HG02642 (cell line): ENCODE data around the gene AMDHD2.
A peak's percentile ranks its signal among the peaks of the same experiment; 100 is the strongest.
"Not testable (repeated sequence)": the region's sequence is repeated elsewhere in the genome, so short reads cannot be mapped to it uniquely, and the experiment has no call there.

Experiments used
- ATAC-seq: cut with Tn5 transposase; IDR thresholded peaks from one replicate; pipeline ENCODE4 v1.9.1; 2021; ENCODE audit warnings: mild to moderate bottlenecking; ENCODE audit not compliant: unreplicated experiment, poor library complexity

The AMDHD2 gene

DNA sequence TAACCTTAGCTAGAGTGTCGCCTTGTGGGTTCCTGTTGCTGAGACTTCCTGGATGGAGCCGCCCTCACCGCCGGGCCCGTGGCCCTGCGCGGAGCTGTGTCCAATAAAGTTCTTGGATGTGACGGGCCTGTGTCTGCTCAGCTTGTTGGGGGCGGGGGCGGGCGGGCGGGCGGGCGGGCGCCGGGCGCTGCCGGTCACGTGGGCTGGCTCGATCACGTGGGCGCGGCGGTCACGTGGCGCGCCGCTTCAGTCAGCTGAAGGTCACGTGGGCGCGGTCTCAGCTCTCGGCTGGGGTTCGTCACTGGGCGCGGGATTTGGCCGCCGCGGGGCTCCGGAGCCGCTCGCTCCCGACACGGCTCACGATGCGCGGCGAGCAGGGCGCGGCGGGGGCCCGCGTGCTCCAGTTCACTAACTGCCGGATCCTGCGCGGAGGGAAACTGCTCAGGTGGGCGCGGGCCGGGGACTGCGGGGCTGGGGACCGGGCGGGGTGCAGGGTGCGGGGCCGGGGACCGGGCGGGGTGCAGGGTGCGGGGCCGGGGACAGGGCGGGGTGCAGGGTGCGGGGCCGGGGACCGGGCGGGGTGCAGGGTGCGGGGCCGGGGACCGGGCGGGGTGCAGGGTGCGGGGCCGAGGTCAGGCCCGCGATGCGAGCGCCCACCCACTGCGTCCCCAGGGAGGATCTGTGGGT lies at the start of gene AMDHD2:
Gene AMDHD2 (plus strand): TSS at position 275 of the 687 bp plus-strand sequence. CDS start 88 bp downstream, at position 363.
- peak; percentile 59 for ATAC-seq

GRCh38 chr16:2470603-2471015 lies 49.6 kb upstream of the AMDHD2 start:
- ATAC-seq: no peak

DNA sequence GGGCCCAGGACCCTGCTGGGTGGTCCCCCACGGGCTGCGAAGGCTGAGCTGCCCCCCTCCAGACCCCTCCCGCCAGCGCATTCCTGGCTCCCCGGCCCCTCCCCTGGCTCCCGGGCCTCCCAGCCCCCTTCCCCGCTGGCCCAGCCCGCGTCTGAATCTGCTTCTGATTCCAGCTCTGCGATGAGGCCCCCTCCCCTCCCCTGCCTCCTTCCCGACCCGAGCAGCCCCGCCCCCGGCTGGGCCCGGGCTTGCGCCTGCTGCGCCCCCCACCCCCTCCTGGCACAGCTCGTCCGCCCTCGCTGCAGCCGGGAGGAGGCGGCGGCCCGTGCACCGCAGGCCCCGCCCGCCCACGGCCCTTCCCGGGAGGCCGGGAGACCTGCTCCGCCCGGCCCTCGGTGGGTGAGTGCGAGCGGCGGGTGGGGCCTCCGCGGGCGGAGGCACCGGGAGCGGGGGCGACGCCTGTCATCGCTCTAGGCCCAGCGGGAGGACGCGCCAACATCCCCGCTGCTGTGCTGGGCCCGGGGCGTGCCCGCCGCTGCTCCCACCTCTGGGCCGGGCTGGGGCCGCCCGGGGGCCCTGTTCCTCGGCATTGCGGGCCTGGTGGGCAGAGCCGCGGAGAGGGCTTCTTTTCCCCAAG lies 49.0 kb upstream of the AMDHD2 start, which contains the start of gene NTN3:
Gene NTN3 (plus strand): TSS at position 282 of the 637 bp plus-strand sequence. CDS start 405 bp downstream, outside the sequence.
- no peak for ATAC-seq

- ATAC-seq: no peak
Observed at GRCh38 chr16:2471653-2472487, 48.3 kb upstream of the AMDHD2 start.

- ATAC-seq: no peak
Observed at GRCh38 chr16:2472488-2472864, 47.7 kb upstream of the AMDHD2 start.

- no peak for ATAC-seq
Observed at GRCh38 chr16:2472885-2473445, 47.2 kb upstream of the AMDHD2 start.

- ATAC-seq: no peak
Observed at GRCh38 chr16:2473446-2473926, 46.7 kb upstream of the AMDHD2 start.

GRCh38 chr16:2473999-2474876 lies 45.9 kb upstream of the AMDHD2 start:
- peak; percentile 32 for ATAC-seq

DNA sequence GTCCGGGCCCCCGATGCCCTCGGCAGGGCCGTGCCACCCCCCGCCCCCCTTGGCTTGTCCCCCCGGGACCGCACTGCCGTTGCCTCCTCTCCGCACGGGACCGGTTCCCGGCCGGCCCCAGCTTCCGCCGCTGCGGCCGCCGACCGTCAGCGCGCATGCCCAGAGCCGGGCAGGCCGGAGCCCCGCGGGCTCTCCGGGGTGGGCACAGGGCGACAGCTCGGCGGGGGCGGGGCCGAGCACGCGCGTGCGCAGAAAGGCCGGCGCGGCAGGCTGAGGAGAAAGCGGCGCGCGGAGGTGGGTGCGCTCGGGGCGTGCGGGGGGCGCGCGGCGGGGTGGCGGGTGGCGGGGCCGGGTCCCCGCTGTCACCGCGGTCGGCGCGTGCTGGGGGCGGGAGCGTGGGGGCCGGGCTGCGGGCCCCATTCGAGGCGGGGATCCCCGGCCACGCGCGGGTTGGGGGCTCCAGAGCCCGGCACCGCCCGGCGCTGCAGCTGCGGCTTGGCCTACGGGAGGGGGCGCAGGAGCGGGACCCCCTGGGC lies 45.2 kb upstream of the AMDHD2 start, which contains the start of gene TBC1D24:
Gene TBC1D24 (plus strand): TSS at position 251 of the 536 bp plus-strand sequence. CDS start 21,022 bp downstream, outside the sequence.
- ATAC-seq: peak; percentile 71

DNA sequence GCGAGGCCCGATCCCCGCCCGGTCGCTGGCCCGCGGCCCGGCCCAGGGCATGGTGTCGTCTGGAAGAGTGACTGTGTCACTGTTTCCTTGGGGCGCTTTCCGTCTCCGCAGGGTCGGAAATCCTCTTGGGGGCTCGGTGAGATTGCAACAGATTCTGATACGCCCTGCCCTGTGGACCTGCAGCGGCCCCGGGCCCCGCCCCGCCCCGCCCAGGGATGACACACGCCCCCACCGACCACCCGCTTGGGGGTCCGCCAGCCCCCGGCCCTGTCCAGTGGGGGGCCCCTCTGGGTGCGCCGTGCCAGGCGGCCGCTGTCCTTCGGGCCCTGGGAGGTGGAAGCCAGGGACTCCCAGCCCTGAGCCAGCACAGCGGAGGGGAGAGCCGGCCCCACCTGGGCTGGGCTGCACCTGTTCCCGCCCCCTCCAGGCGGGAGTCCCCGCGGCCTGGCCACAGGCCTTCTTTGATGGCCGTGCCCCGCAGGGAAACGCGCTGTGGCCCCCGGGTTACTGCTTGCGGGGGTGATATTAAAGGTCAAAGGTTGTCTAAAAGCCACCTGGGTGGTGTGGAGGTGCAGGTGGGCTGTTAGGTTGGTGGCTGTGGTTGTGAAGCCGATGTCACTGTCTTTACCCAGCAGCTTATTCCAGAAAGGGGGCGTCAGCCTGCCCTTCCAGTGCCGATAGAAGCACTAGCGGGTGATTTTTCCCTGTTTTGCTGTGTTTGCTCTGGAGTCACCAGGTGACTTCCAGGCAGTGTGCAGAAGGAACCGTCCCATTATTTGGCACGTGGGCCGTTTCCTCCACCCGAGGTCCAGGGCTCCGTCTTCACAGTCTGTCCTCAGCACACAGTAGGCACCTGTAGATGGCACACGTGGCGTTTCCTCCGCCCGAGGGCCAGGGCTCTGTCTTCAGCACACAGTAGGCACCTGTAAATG lies 44.5 kb upstream of the AMDHD2 start:
- peak; percentile 7 for ATAC-seq

GRCh38 chr16:2476345-2476720 lies 43.8 kb upstream of the AMDHD2 start:
- ATAC-seq: no peak

- no peak for ATAC-seq
Observed at GRCh38 chr16:2476741-2477140, 43.4 kb upstream of the AMDHD2 start.

GRCh38 chr16:2477327-2477726 lies 42.8 kb upstream of the AMDHD2 start:
- ATAC-seq: no peak

- no peak for ATAC-seq
Observed at GRCh38 chr16:2478279-2478678, 41.9 kb upstream of the AMDHD2 start.

- ATAC-seq: not testable (repeated sequence)
Observed at GRCh38 chr16:2479996-2480395, 40.2 kb upstream of the AMDHD2 start.

GRCh38 chr16:2480948-2481347 lies 39.2 kb upstream of the AMDHD2 start:
- no peak for ATAC-seq

GRCh38 chr16:2481676-2482075 lies 38.5 kb upstream of the AMDHD2 start:
- ATAC-seq: no peak

DNA sequence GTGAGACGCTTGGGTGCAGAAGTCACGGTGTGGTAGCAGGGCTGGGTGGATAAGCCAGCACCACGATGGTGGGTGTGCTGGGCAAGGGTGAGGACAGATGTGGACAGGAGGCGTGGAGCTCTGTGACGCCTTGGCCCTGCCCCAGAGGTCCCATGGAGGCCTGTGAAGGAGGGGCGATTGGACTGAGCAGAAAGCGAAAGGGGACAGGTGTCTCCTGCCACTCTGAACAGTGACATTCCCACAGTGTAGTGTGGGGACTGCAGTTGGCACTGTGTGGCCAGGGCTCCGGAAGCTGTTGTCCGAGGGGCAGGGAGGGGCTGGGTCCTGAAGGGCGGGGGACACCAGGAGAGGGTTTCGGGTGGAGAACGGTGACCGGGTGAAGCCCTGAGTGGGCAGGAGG lies 37.9 kb upstream of the AMDHD2 start:
- no peak for ATAC-seq
